Neutrophil (primary cell): ENCODE results near the gene MTAP.

Experiments
- H3K27ac ChIP-seq: fragments of 200-600 bp; sonication (generic); 2 replicates; pipeline ENCODE4 v1.5.1; 2016; ENCODE audit warnings: mild to moderate bottlenecking, moderate library complexity
- H3K27me3 ChIP-seq: fragments of 200-600 bp; sonication (generic); 2 replicates; pipeline ENCODE4 v1.6.0; 2016; ENCODE audit warnings: mild to moderate bottlenecking
- H3K36me3 ChIP-seq: fragments of 200-600 bp; sonication (generic); 2 replicates; pipeline ENCODE4 v1.5.1; 2017
- H3K4me1 ChIP-seq, 2 experiments: fragments of 200-600 bp in 1 of 2; sonication (generic) in 1 of 2; 1 replicate in 1 of 2; 2 replicates in 1 of 2; pipeline versions ENCODE4 v1.5.1 to v1.6.1; 2013 to 2016; ENCODE audit warnings: low read depth in 1 of 2, low read length in 1 of 2, mild to moderate bottlenecking in 1 of 2, moderate library complexity in 1 of 2; ENCODE audit not compliant: control insufficient read depth in 1 of 2, insufficient read depth in 1 of 2
- H3K4me3 ChIP-seq, 2 experiments: fragments of 200-600 bp in 1 of 2; sonication (generic) in 1 of 2; 1 replicate in 1 of 2; 2 replicates in 1 of 2; pipeline ENCODE4 v1.5.1; 2013 to 2016; ENCODE audit warnings: low read depth in 1 of 2, low read length in 1 of 2, mild to moderate bottlenecking in 1 of 2, moderate library complexity in 1 of 2
- H3K9me3 ChIP-seq: fragments of 200-600 bp; sonication (generic); 2 replicates; pipeline ENCODE4 v1.5.1; 2016
- CTCF ChIP-seq: fragments of 200-600 bp; sonication (generic); IDR thresholded peaks from 2 replicates; pipeline ENCODE4 v1.5.1; 2016; ENCODE audit warnings: antibody characterized with exemption

The MTAP gene

GRCh38 chr9:21848615-21849014, 46.2 kb downstream of the MTAP start:
- TF ChIP-seq CTCF, result no peak
- Histone ChIP-seq H3K4me3 (no peak overlapping the region), H3K36me3 (no peaks in the 10 kb centered on the region), H3K9me3 (no peaks in the 10 kb centered on the region), H3K4me1 (peaks cover 0 to 7% of the 10 kb centered on the region in 2 experiments), H3K27me3 (no peaks in the 10 kb centered on the region), H3K27ac (no peak overlapping the region)

- H3K4me3 ChIP-seq, result no peak overlapping the region
- H3K9me3 ChIP-seq, result no peaks in the 10 kb centered on the region
- no peak for TF ChIP-seq CTCF
- H3K4me1 ChIP-seq, result peaks cover 0 to 7% of the 10 kb centered on the region in 2 experiments
- H3K27me3 ChIP-seq, result no peaks in the 10 kb centered on the region
- peaks cover 4% of the 10 kb centered on the region for H3K36me3 ChIP-seq
- no peak overlapping the region for H3K27ac ChIP-seq
Observed at GRCh38 chr9:21852754-21853153, 50.3 kb downstream of the MTAP start.

GRCh38 chr9:21853414-21853813, 51.0 kb downstream of the MTAP start:
- H3K4me1 ChIP-seq, result peaks cover 0 to 7% of the 10 kb centered on the region in 2 experiments
- no peak for TF ChIP-seq CTCF
- H3K9me3 ChIP-seq, result no peaks in the 10 kb centered on the region
- no peak overlapping the region for H3K27ac ChIP-seq
- H3K36me3 ChIP-seq, result peaks cover 4% of the 10 kb centered on the region
- no peak overlapping the region for H3K4me3 ChIP-seq
- no peaks in the 10 kb centered on the region for H3K27me3 ChIP-seq

- no peak for TF ChIP-seq CTCF
- H3K27ac ChIP-seq, result no peak overlapping the region
- H3K4me3 ChIP-seq, result no peak overlapping the region
- peaks cover 0 to 7% of the 10 kb centered on the region in 2 experiments for H3K4me1 ChIP-seq
- H3K27me3 ChIP-seq, result no peaks in the 10 kb centered on the region
- H3K9me3 ChIP-seq, result no peaks in the 10 kb centered on the region
- peaks cover 4% of the 10 kb centered on the region for H3K36me3 ChIP-seq
Observed at GRCh38 chr9:21854119-21854518, 51.7 kb downstream of the MTAP start.

- no peak overlapping the region for H3K4me3 ChIP-seq
- H3K4me1 ChIP-seq, result peaks cover 0 to 7% of the 10 kb centered on the region in 2 experiments
- no peaks in the 10 kb centered on the region for H3K27me3 ChIP-seq
- no peak for TF ChIP-seq CTCF
- no peak overlapping the region for H3K27ac ChIP-seq
- H3K9me3 ChIP-seq, result no peaks in the 10 kb centered on the region
- peaks cover 4% of the 10 kb centered on the region for H3K36me3 ChIP-seq
Observed at GRCh38 chr9:21854594-21854993, 52.2 kb downstream of the MTAP start.
